Activated CD4-positive, alpha-beta T cell treated with anti-CD3 and anti-CD28 coated beads, Interleukin-2, Interleukin-6, amounts not matched to agents 100 ng/mL and 50 ng/mL, durations not matched to agents 16 hours and 8 hours (primary cell): ENCODE measurements around the gene ATF6.
A peak's percentile ranks its signal among the peaks of the same experiment; 100 is the strongest.

Source experiments
- DNase-seq: peaks from one replicate; pipeline ENCODE4 v3.0.0-alpha.2; 2020

The ATF6 gene

GRCh38 chr1:161946071-161946987, 180.2 kb downstream of the ATF6 start:
- DNase-seq, result no peak

- DNase-seq, result no peak
Observed at GRCh38 chr1:161948435-161948834, 182.3 kb downstream of the ATF6 start.

GRCh38 chr1:161949548-161949947, 183.4 kb downstream of the ATF6 start:
- no peak for DNase-seq

GRCh38 chr1:161950377-161950776, 184.3 kb downstream of the ATF6 start:
- DNase-seq, result no peak

- no peak for DNase-seq
Observed at GRCh38 chr1:161951646-161952045, 185.5 kb downstream of the ATF6 start.

- DNase-seq, result no peak
Observed at GRCh38 chr1:161952607-161953172, 186.6 kb downstream of the ATF6 start.

- DNase-seq, result no peak
Observed at GRCh38 chr1:161953256-161953920, 187.3 kb downstream of the ATF6 start.

- no peak for DNase-seq
Observed at GRCh38 chr1:161954050-161954449, 187.9 kb downstream of the ATF6 start.

GRCh38 chr1:161954466-161954865, 188.3 kb downstream of the ATF6 start:
- DNase-seq, result no peak

- no peak for DNase-seq
Observed at GRCh38 chr1:161955606-161956005, 189.5 kb downstream of the ATF6 start.

GRCh38 chr1:161956097-161956496, 190.0 kb downstream of the ATF6 start:
- no peak for DNase-seq

- no peak for DNase-seq
Observed at GRCh38 chr1:161956930-161957329, 190.8 kb downstream of the ATF6 start.

GRCh38 chr1:161958425-161958824, 192.3 kb downstream of the ATF6 start:
- DNase-seq, result peak; percentile 17

GRCh38 chr1:161962091-161962887, 196.2 kb downstream of the ATF6 start:
- DNase-seq, result peak; percentile 74

GRCh38 chr1:161966067-161966466, 199.9 kb downstream of the ATF6 start:
- no peak for DNase-seq

- DNase-seq, result no peak
Observed at GRCh38 chr1:161970036-161970435, 203.9 kb downstream of the ATF6 start.

GRCh38 chr1:161970633-161971032, 204.5 kb downstream of the ATF6 start:
- no peak for DNase-seq

- no peak for DNase-seq
Observed at GRCh38 chr1:161972828-161973227, 206.7 kb downstream of the ATF6 start.

GRCh38 chr1:161973924-161974845, 208.1 kb downstream of the ATF6 start:
- DNase-seq, result no peak

GRCh38 chr1:161978011-161978790, 212.1 kb downstream of the ATF6 start:
- DNase-seq, result no peak

GRCh38 chr1:161981126-161981525, 215.0 kb downstream of the ATF6 start:
- no peak for DNase-seq
